Right cardiac atrium (tissue), 5 donors: ENCODE measurements around the gene ZNF446. TPM values are rescaled to one million over a fixed set of nuclear protein-coding genes. Genes with fewer than 3 reads are reported as not detected.
A peak's percentile ranks its signal among the peaks of the same experiment; 100 is the strongest.
"Not testable (repeated sequence)": the region's sequence is repeated elsewhere in the genome, so short reads cannot be mapped to it uniquely, and the experiment has no call there.

Experiments
- ATAC-seq, 2 donors: fragments of 200-7000 bp; cut with Tn5 transposase; one replicate each; pipeline versions ENCODE4 v1.8.0 to v1.9.1; 2020; ENCODE audit warnings: moderate library complexity in 2 of 2, mild to moderate bottlenecking in 1 of 2
- DNase-seq, 3 donors: peaks; one replicate each; pipeline ENCODE4 v3.0.0-alpha.2; 2020
- H3K27ac ChIP-seq: one replicate; pipeline ENCODE4 v1.5.1; 2013; ENCODE audit warnings: mild to moderate bottlenecking, low read length, control low read depth, moderate library complexity
- H3K27me3 ChIP-seq: one replicate; pipeline ENCODE4 v1.6.1; 2013; ENCODE audit not compliant: control insufficient read depth, insufficient read depth
- H3K4me1 ChIP-seq: one replicate; pipeline ENCODE4 v1.6.1; 2013; ENCODE audit warnings: low read length; ENCODE audit not compliant: control insufficient read depth, insufficient read depth
- H3K4me3 ChIP-seq: one replicate; pipeline ENCODE4 v1.5.1; 2013; ENCODE audit warnings: low read length, control low read depth
- H3K9me3 ChIP-seq: one replicate; pipeline ENCODE4 v1.6.1; 2013; ENCODE audit warnings: low read length; ENCODE audit not compliant: control insufficient read depth
- WGBS: extraction: QIAGEN DNeasy Blood & Tissue Kit; methylation state at CpG from one replicate; pipeline ENCODE4 v1.1.7; 2013; 5-methylcytosine and 5-hydroxymethylcytosine counted together
- intact Hi-C, 4 donors: fragments of 100-400 bp; cut with DNase I; formaldehyde crosslinking; loops; one replicate each; pipeline versions ENCODE4 v1.11.0 to v1.14.0; 2022 to 2023
- polyA plus RNA-seq: library from polyadenylated mRNA; stranded (reverse); fragments of 200-250 nt; gene quantifications from one replicate; pipeline ENCODE4 v1.2.3, GENCODE V29; 2013
- total RNA-seq, 4 donors: library from RNA; stranded (reverse); fragmentation: NEBNext Ultra II Directional; extraction: Animal tissue kit (Norgen Biotek cat#: 25700); gene quantifications; one replicate each; pipeline ENCODE4 v1.2.1, GENCODE V29; 2021
- donor health status: healthy with polysubstance abuse.
- donor health status: DM: no; HTN: yes; CAD: no.
- donor health status: DM: no; HTN: no; CAD: no.
- donor health status: DM: no; HTN: yes; CAD: no; lungs with severe emphysema.
- donor health status: DM: yes; HTN: yes; CAD: no.

ZNF446 gene
- total and polyA plus RNA-seq, 5 donors, result 4.8 to 7.6 (median 5.8) TPM

DNA sequence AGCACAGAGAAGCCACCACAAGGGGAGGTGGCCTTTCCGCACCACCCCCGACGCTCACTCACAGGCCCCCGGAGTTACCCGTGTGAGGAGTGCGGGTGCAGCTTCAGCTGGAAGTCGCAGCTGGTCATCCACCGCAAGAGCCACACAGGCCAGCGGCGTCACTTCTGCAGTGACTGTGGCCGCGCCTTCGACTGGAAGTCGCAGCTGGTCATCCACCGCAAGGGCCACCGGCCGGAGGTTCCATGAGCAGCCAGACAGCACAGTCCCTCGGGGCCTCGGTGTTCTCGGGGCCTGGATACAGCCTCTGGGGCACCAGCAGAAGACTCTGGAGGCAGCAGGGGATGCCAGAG lies 4.3 kb downstream of the ZNF446 start:
- 89% methylated on average over 20 of the region's 20 CpGs for WGBS
- no peak for ATAC-seq
- intact Hi-C loops, result no loop called here
- no peaks in the 10 kb centered on the region for H3K27me3 ChIP-seq
- H3K27ac ChIP-seq, result no peak overlapping the region
- H3K4me3 ChIP-seq, result no peak overlapping the region
- H3K9me3 ChIP-seq, result no peaks in the 10 kb centered on the region
- H3K4me1 ChIP-seq, result no peaks in the 10 kb centered on the region
- DNase-seq, result peak in 1 of 3 donors; percentile 42

DNA sequence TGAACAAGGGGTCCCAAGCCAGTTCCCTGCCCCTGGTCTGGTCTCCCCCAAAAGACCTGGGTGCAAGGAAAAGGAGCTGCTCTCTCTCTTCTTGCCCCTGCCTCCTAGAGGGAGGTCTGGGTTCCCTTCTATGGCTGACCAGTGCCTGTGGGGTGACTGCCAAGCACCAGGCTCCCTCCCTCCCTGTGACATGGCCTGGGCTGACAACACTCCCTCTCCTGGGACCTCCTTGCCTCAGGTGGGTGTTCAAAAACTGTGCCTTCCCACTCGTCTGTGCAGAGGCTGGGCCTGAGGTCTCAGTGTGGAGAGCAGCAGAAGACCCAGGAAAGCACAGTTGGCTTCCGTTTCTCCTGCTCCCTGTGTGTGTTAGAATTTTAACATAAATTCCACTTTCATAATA lies 4.7 kb downstream of the ZNF446 start:
- intact Hi-C loops, result no loop called here
- Histone ChIP-seq H3K9me3 (no peaks in the 10 kb centered on the region), H3K27me3 (no peaks in the 10 kb centered on the region), H3K4me1 (no peaks in the 10 kb centered on the region), H3K27ac (no peak overlapping the region), H3K4me3 (no peak overlapping the region)
- no peak for ATAC-seq
- 73% methylated on average over 2 of the region's 2 CpGs for WGBS
- DNase-seq, result peak in 1 of 3 donors; percentile 20

- no peak overlapping the region for H3K4me3 ChIP-seq
- intact Hi-C loops, result no loop called here
- no peaks in the 10 kb centered on the region for H3K9me3 ChIP-seq
- no peak for ATAC-seq
- DNase-seq, result peak in 1 of 3 donors; percentile 35
- no peaks in the 10 kb centered on the region for H3K27me3 ChIP-seq
- H3K4me1 ChIP-seq, result no peaks in the 10 kb centered on the region
- 89% methylated on average over 7 of the region's 7 CpGs for WGBS
- H3K27ac ChIP-seq, result no peak overlapping the region
Observed at GRCh38 chr19:58482372-58482771, 6.2 kb downstream of the ZNF446 start.

DNA sequence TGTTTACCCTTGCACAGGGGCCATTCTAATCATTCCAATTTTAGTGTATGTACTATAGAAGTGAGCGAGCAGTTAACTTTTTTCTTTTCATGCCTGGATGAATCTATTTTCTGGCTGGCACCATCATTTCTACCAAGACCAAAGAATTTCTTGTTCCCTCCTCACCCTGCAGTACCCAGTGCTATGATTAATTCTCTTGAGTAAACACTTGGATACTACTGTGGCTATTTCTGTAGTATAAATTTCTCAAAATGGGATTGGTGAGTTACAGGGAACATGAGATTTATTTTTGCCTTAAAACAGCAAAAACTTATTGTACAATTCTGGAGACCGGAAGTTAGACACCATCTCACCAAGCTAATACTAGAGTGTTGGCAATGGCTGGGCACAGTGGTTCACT lies 7.6 kb downstream of the ZNF446 start:
- DNase-seq (no peak), ATAC-seq (no peak)
- H3K27me3 ChIP-seq, result no peaks in the 10 kb centered on the region
- no peaks in the 10 kb centered on the region for H3K4me1 ChIP-seq
- 88% methylated on average over 2 of the region's 2 CpGs for WGBS
- intact Hi-C loops, result no loop called here
- no peak overlapping the region for H3K4me3 ChIP-seq
- no peak overlapping the region for H3K27ac ChIP-seq
- H3K9me3 ChIP-seq, result no peaks in the 10 kb centered on the region

DNA sequence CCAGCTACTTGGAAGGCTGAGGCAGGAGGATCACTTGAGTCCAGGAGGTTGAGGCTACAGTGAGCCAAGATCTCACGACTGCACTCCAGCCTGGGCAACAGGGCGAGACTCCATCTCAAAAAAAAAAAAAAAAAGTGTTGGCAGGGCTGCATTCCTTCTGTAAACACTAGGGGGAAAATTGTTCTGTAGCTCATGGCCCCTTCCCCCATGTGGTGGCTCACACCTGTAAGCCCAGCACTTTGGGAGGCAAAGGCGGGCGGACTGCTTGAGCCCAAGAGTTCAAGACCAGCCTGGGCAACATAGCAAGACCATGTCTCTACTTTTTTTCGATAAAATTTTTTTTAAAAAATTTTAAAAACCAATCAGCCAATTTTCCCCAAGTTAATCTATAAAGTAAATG lies 8.2 kb downstream of the ZNF446 start:
- H3K27ac ChIP-seq, H3K4me1 ChIP-seq, H3K9me3 ChIP-seq, DNase-seq, intact Hi-C loops, ATAC-seq, H3K4me3 ChIP-seq, H3K27me3 ChIP-seq: not testable (repeated sequence)
- WGBS, result 92% methylated on average over 5 of the region's 5 CpGs

- H3K27me3 ChIP-seq, result no peaks in the 10 kb centered on the region
- peak in 1 of 3 donors; percentile 22 for DNase-seq
- no peak overlapping the region for H3K4me3 ChIP-seq
- no peak overlapping the region for H3K27ac ChIP-seq
- intact Hi-C loops, result no loop called here
- WGBS, result 81% methylated on average over 5 of the region's 5 CpGs
- ATAC-seq, result no peak
- no peaks in the 10 kb centered on the region for H3K4me1 ChIP-seq
- H3K9me3 ChIP-seq, result no peaks in the 10 kb centered on the region
Observed at GRCh38 chr19:58491393-58491792, 15.2 kb downstream of the ZNF446 start.

DNA sequence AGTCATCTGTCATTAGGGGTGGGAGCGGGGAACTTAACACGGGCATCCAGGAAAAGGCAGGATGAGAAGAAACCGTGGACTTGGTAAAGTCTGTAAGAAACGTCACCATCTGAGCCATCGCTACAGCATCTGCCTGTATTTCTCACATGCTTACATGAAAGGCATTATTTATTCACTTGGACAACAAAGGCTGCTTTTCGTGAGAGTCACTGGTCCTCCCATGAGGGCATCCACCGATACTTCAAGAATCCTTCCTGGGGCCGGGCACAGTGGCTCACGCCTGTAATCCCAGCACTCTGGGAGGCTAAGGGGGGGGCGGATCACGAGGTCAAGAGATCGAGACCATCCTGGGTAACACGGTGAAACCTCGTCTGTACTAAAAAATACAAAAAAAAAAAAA lies 16.1 kb downstream of the ZNF446 start:
- no peak for ATAC-seq
- no peaks in the 10 kb centered on the region for H3K9me3 ChIP-seq
- H3K4me3 ChIP-seq, result no peak overlapping the region
- intact Hi-C loops, result no loop called here
- no peak overlapping the region for H3K27ac ChIP-seq
- no peak for DNase-seq
- no peaks in the 10 kb centered on the region for H3K27me3 ChIP-seq
- no peaks in the 10 kb centered on the region for H3K4me1 ChIP-seq
- 89% methylated on average over 14 of the region's 14 CpGs for WGBS

GRCh38 chr19:58497634-58498170 lies 21.6 kb downstream of the ZNF446 start:
- no peaks in the 10 kb centered on the region for H3K27me3 ChIP-seq
- no peaks in the 10 kb centered on the region for H3K9me3 ChIP-seq
- H3K4me3 ChIP-seq, result no peak overlapping the region
- H3K4me1 ChIP-seq, result peaks cover 4% of the 10 kb centered on the region
- WGBS, result 81% methylated on average over 8 of the region's 8 CpGs
- intact Hi-C loops, result no loop called here
- no peak overlapping the region for H3K27ac ChIP-seq
- DNase-seq (peak in 1 of 3 donors; percentile 48), ATAC-seq (no peak)

DNA sequence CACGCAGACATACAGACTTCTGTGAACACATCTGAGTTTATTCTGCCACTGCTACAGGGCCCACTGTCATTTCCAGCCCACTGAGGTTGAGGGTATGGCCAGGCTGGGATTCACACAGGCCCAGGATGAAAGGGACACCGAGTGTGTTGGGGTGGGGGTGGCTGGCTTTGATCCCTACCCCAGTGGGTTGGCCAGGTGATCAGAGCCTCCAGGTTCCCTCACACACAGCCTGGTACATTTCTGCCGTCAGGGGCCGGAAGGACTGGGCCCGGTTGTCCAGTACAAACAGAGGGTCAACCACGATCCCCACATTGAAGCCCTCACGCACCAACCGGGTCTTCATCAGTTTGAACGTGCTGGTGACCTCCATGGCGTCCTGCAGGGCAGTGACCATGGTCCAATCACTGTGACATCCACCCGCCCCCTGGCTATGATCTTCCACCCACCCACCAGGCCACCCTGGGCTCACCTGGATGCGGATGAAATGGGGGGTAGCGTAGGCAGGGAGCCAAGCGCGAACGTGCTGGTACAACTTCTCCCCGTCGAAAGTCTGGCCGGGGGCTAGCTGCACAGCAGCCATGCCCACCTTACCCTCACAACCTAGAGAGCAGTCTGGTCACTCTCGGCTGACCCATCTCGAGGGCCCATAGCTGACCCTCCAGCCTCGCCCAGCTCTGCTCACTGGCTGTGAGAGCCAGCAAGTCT lies 22.3 kb downstream of the ZNF446 start:
- DNase-seq (peak in 2 of 3 donors; percentile 71 to 74), ATAC-seq (peak; percentile 18 to 39)
- H3K4me1 ChIP-seq, result peaks cover 4% of the 10 kb centered on the region
- 60% methylated on average over 22 of the region's 22 CpGs for WGBS
- H3K4me3 ChIP-seq, result peak overlapping the region; percentile 8
- H3K9me3 ChIP-seq, result no peaks in the 10 kb centered on the region
- no peak overlapping the region for H3K27ac ChIP-seq
- H3K27me3 ChIP-seq, result no peaks in the 10 kb centered on the region
- intact Hi-C loops, result no loop called here

- H3K27ac ChIP-seq, result peak overlapping the region; percentile 61
- peak; percentile 100 for DNase-seq
- WGBS, result 2% methylated on average over 60 of the region's 60 CpGs
- peak; percentile 98 for ATAC-seq
- no peaks in the 10 kb centered on the region for H3K27me3 ChIP-seq
- peaks cover 4% of the 10 kb centered on the region for H3K4me1 ChIP-seq
- no peaks in the 10 kb centered on the region for H3K9me3 ChIP-seq
- peak overlapping the region; percentile 61 for H3K4me3 ChIP-seq
- intact Hi-C loops, result no loop called here
Observed at GRCh38 chr19:58499021-58499927, 23.1 kb downstream of the ZNF446 start.

- ATAC-seq, result no peak
- Histone ChIP-seq H3K27me3 (no peaks in the 10 kb centered on the region), H3K27ac (no peak overlapping the region), H3K4me3 (peak overlapping the region; percentile 61), H3K4me1 (peaks cover 4% of the 10 kb centered on the region), H3K9me3 (no peaks in the 10 kb centered on the region)
- peak in 1 of 3 donors; percentile 58 for DNase-seq
- WGBS, result 96% methylated on average over 14 of the region's 14 CpGs
- intact Hi-C loops, result no loop called here
Observed at GRCh38 chr19:58500242-58500641, 24.1 kb downstream of the ZNF446 start.
